A673 (cell line): ENCODE results near the gene TTC9B. TPM values are rescaled to one million over a fixed set of nuclear protein-coding genes. Genes with fewer than 3 reads are reported as not detected.

Experiments
- BruUV-seq: library from RNA; stranded (reverse); fragments of 400-500 nt; replicated peaks from 2 replicates; lab custom pipeline; 2021; lab: Mats Ljungman, UMichigan
- CTCF ChIA-PET: fragments of 300-600 bp; sonication (Branson Sonifier 250); formaldehyde crosslinking; loops from one replicate; lab custom pipeline; 2022; ENCODE audit warnings: antibody characterized with exemption; lab: Charles Lee
- POLR2A ChIA-PET: fragments of 300-600 bp; sonication (Branson Sonifier 250); formaldehyde crosslinking; loops from one replicate; lab custom pipeline; 2022; ENCODE audit warnings: antibody characterized with exemption; ENCODE audit not compliant: low non-redundant PET; lab: Charles Lee
- DNase-seq: peaks from one replicate; pipeline ENCODE4 v3.0.0-alpha.2; 2015; ENCODE audit warnings: low spot score
- H3K27ac ChIP-seq: fragments of 200-600 bp; sonication (generic); 2 replicates; pipeline ENCODE4 v1.5.1; 2016; ENCODE audit warnings: mixed run types, low read depth, mild to moderate bottlenecking, mixed read lengths, antibody characterized with exemption, low read length; ENCODE audit not compliant: poor library complexity, severe bottlenecking
- H3K27me3 ChIP-seq: fragments of 200-600 bp; sonication (generic); replicated peaks from 2 replicates; pipeline ENCODE4 v1.6.1; 2017; ENCODE audit warnings: mixed run types, low read depth, mild to moderate bottlenecking, mixed read lengths, antibody characterized with exemption, low read length; ENCODE audit not compliant: insufficient read depth, poor library complexity
- H3K36me3 ChIP-seq: fragments of 200-600 bp; sonication (generic); 2 replicates; pipeline ENCODE4 v1.6.1; 2016; ENCODE audit warnings: mixed run types, mild to moderate bottlenecking, mixed read lengths, antibody characterized with exemption, low read length; ENCODE audit not compliant: insufficient read depth, poor library complexity, severe bottlenecking
- H3K4me1 ChIP-seq: fragments of 200-600 bp; sonication (generic); 2 replicates; pipeline ENCODE4 v1.6.1; 2017; ENCODE audit warnings: mixed run types, mild to moderate bottlenecking, mixed read lengths, antibody characterized with exemption, low read length; ENCODE audit not compliant: insufficient read depth, poor library complexity, severe bottlenecking
- H3K4me3 ChIP-seq: fragments of 200-600 bp; sonication (generic); 2 replicates; pipeline ENCODE4 v1.5.1; 2016; ENCODE audit warnings: low read depth, mixed run types, mild to moderate bottlenecking, mixed read lengths, low read length; ENCODE audit not compliant: poor library complexity, severe bottlenecking
- H3K9me3 ChIP-seq: fragments of 200-600 bp; sonication (generic); 2 replicates; pipeline ENCODE4 v1.6.1; 2016; ENCODE audit warnings: mixed run types, low read depth, mild to moderate bottlenecking, mixed read lengths, antibody characterized with exemption, low read length; ENCODE audit not compliant: poor library complexity, severe bottlenecking
- EZH2 ChIP-seq: fragments of 200-600 bp; sonication (generic); IDR thresholded peaks from 2 replicates; pipeline ENCODE4 v1.6.1; 2017; ENCODE audit warnings: borderline replicate concordance, low read depth, mild to moderate bottlenecking, mixed read lengths, antibody characterized with exemption, low read length; ENCODE audit not compliant: poor library complexity, severe bottlenecking
- intact Hi-C: fragments of 100-400 bp; cut with micrococcal nuclease; formaldehyde crosslinking; loops from one replicate; pipeline ENCODE4 v1.10.0; 2022; ENCODE audit not compliant: unreplicated experiment
- total RNA-seq: library from RNA; stranded (reverse); gene quantifications from 2 replicates; pipeline ENCODE4 v1.2.3, GENCODE V29; 2021
- TF ChIP-seq, protein P1 (sequence below): fragments of 300-800, 200-600 bp; sonication (generic); conservative IDR thresholded peaks from 2 replicates; pipeline ENCODE4 v1.5.1; 2017; ENCODE audit warnings: low read depth, mild to moderate bottlenecking, antibody characterized with exemption, low read length, moderate library complexity, mixed read lengths

The TTC9B gene
- total RNA-seq, 1 experiment from 2014 or later = not detected

DNA sequence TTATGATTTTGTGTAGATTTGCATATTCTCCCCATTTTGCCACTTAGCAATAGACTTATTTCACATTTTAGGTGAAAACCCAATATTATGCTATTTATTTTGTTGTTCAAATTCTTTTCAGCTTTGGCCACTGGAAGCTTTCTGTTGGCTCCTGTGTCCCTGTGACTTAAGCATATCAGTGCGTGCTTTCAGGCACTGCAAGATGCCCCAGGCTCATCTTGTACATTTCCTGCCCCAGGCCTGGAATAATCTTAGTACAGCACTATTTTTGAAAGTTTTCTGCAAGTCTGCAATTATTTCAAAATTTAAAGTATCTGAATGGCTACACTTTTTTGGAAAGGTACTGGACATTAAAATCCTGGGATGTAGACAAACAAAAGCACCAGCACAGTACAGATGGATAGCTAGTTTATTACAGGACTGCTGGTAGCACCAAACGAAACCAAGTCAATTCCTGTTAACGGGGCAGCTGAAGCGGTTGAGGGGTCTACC, 11.8 kb upstream of the TTC9B start:
- ChIA-PET CTCF (no interaction called here), POLR2A (no interaction called here)
- no TSS peak for BruUV-seq
- Histone ChIP-seq H3K4me3 (no peak overlapping the region), H3K36me3 (peaks cover 5% of the 10 kb centered on the region), H3K9me3 (no peaks in the 10 kb centered on the region), H3K4me1 (peaks cover 7% of the 10 kb centered on the region), H3K27me3 (peaks cover 3% of the 10 kb centered on the region), H3K27ac (no peak overlapping the region)
- DNase-seq = no peak
- TF ChIP-seq, protein P1, sequence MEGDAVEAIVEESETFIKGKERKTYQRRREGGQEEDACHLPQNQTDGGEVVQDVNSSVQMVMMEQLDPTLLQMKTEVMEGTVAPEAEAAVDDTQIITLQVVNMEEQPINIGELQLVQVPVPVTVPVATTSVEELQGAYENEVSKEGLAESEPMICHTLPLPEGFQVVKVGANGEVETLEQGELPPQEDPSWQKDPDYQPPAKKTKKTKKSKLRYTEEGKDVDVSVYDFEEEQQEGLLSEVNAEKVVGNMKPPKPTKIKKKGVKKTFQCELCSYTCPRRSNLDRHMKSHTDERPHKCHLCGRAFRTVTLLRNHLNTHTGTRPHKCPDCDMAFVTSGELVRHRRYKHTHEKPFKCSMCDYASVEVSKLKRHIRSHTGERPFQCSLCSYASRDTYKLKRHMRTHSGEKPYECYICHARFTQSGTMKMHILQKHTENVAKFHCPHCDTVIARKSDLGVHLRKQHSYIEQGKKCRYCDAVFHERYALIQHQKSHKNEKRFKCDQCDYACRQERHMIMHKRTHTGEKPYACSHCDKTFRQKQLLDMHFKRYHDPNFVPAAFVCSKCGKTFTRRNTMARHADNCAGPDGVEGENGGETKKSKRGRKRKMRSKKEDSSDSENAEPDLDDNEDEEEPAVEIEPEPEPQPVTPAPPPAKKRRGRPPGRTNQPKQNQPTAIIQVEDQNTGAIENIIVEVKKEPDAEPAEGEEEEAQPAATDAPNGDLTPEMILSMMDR = no peak
- TF ChIP-seq EZH2 = no peak
- intact Hi-C loops = no loop called here

DNA sequence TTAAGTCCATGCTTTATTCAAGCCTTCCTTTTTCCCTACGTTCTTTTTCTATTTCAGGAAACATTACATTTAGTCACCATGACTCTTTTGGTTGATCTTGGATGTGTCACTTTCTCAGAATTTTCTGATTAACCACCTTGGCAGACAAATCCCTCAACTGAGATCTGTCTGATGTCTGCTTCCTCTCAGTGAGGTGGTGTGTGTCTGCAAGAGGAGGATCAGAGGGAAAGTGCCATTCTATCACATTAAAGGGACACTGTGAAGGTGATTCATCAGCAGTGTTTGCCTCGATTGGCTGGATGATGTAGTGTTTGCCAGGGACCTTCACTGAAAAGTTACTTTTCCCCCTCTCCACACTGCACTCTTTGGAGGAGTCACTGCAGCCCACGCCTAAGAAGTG, 11.3 kb upstream of the TTC9B start:
- CTCF ChIA-PET = no interaction called here
- Histone ChIP-seq H3K4me3 (no peak overlapping the region), H3K9me3 (no peaks in the 10 kb centered on the region), H3K4me1 (peaks cover 7% of the 10 kb centered on the region), H3K36me3 (peaks cover 5% of the 10 kb centered on the region), H3K27me3 (peaks cover 3% of the 10 kb centered on the region), H3K27ac (no peak overlapping the region)
- TF ChIP-seq, protein P1 = no peak
- no peak for TF ChIP-seq EZH2
- BruUV-seq = no TSS peak
- POLR2A ChIA-PET = no interaction called here
- intact Hi-C loops = no loop called here
- DNase-seq = no peak

DNA sequence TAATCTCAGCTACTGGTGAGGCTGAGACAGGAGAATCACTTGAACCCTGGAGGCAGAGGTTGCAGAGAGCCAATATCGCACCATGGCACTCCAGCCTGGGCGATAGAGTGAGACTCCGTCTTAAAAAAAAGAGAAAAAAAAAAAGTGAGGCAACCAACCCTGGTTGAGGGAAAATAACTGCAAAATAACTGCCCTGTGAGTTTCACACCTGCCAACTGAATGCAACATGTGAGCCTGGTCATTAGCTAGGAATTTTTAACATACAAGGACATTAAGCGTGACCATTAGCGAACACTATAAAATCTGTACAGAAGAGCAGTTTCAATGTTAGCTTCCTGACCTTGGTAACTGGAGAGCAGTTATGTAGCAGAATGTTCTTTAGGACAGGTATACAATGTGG, 10.7 kb upstream of the TTC9B start:
- Histone ChIP-seq H3K9me3 (no peaks in the 10 kb centered on the region), H3K4me1 (peaks cover 7% of the 10 kb centered on the region), H3K4me3 (no peak overlapping the region), H3K27me3 (peaks cover 3% of the 10 kb centered on the region), H3K36me3 (peaks cover 1% of the 10 kb centered on the region), H3K27ac (no peak overlapping the region)
- POLR2A ChIA-PET = no interaction called here
- no peak for DNase-seq
- TF ChIP-seq, protein P1 = no peak
- TF ChIP-seq EZH2 = no peak
- BruUV-seq = no TSS peak
- CTCF ChIA-PET = interaction anchor here (0.6 kb wide), 1 partner anchor 138 kb away, joined by 3 read pairs; no protein-coding TSS in a partner anchor
- intact Hi-C loops = no loop called here
